Prostate gland (tissue), 2 donors: Measurements from ENCODE around the gene SSPN.

Experiments used
- POLR2A ChIP-seq: fragments of 450-650 bp; IDR thresholded peaks from one replicate; pipeline ENCODE4 v1.6.1; 2016; ENCODE audit warnings: antibody characterized with exemption, mild to moderate bottlenecking
- POLR2AphosphoS5 ChIP-seq: sonication (generic); formaldehyde crosslinking; IDR thresholded peaks from one replicate; pipeline ENCODE4 v1.6.1; 2017; ENCODE audit warnings: antibody characterized with exemption
- TF ChIP-seq, protein P1 (sequence below), 4 experiments: fragments of 200-600 bp in 2 of 4; fragments of 450-650 bp in 2 of 4; sonication (generic) in 2 of 4; IDR thresholded peaks; 1 replicate in 3 of 4; 2 replicates in 1 of 4; pipeline ENCODE4 v1.5.1; 2016 to 2019; ENCODE audit warnings: antibody characterized with exemption in 4 of 4, mild to moderate bottlenecking in 2 of 4, moderate library complexity in 2 of 4

DNA sequence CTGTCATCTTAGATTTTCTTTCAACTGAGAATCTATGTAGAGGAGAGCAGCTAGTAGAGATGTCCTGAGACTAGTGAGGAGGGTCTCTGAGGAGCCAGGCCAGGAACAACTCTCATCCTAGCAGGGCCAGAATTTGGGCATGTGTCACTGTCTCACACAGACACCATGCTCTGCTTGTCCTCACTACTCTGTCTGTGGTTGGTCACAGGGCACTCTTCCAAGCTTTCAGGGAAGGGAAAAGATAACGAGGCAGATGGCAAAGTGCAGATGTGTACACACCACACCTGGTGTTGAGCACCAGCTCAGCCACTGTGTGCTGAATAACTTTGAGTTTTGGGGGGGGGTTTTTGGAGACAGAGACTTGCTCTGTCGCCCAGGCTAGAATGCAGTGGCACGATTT is 2.5 kb downstream of the SSPN start:
- TF ChIP-seq, protein P1, sequence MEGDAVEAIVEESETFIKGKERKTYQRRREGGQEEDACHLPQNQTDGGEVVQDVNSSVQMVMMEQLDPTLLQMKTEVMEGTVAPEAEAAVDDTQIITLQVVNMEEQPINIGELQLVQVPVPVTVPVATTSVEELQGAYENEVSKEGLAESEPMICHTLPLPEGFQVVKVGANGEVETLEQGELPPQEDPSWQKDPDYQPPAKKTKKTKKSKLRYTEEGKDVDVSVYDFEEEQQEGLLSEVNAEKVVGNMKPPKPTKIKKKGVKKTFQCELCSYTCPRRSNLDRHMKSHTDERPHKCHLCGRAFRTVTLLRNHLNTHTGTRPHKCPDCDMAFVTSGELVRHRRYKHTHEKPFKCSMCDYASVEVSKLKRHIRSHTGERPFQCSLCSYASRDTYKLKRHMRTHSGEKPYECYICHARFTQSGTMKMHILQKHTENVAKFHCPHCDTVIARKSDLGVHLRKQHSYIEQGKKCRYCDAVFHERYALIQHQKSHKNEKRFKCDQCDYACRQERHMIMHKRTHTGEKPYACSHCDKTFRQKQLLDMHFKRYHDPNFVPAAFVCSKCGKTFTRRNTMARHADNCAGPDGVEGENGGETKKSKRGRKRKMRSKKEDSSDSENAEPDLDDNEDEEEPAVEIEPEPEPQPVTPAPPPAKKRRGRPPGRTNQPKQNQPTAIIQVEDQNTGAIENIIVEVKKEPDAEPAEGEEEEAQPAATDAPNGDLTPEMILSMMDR (IDR thresholded peaks at IDR 0.05): no peak
- TF ChIP-seq POLR2AphosphoS5: no peak
- no peak for TF ChIP-seq POLR2A
